ENCODE results near the gene ABHD4. TPM values are rescaled to one million over a fixed set of nuclear protein-coding genes. Genes with fewer than 3 reads are reported as not detected.
"Not testable (repeated sequence)": the region's sequence is repeated elsewhere in the genome, so short reads cannot be mapped to it uniquely, and the experiment has no call there.

ABHD4 gene
- total RNA-seq, 1 donor from 2014 or later = 11.6 TPM

DNA sequence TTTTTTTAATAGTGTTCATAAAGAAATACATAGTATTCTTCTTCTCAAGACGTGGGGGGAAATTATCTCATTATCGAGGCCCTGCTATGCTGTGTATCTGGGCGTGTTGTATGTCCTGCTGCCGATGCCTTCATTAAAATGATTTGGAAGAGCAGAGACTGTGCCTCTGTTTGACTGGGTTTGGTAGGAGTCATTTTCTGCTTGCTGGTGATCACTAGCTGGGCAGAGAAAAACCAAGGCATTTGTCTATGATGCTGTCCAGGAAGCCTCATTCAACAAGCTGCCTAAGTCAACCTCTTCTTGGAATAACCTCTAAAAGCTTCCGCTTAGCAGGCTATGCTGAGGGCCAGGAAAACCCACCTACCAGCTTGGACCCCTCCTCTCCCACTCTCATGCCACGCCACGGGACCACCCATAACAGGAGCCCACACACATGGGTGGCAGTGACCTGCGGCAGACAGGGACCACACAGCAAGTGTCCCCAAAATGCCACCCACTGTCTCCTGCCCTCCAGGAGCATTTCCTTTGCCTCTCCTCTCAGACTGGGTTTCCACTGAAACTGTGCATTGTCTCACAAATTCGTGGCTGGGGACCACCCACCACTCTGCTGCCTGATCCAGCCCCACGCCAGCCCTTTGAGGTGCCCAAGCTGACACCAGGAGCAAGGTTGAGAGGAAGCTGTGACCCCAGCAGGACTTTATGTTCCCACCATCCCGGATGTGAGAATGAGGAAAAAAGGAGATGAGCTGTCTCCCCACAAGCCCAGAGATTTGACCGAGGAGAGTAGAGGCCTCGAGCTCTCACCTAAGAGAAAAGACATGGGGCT is 45.9 kb upstream of the ABHD4 start:
- no peak overlapping the region for H3K27ac Mint-ChIP-seq (ENCODE audit: unreplicated experiment)
- H3K9me3 Mint-ChIP-seq = no peaks in the 10 kb centered on the region
- TF ChIP-seq, protein P1, sequence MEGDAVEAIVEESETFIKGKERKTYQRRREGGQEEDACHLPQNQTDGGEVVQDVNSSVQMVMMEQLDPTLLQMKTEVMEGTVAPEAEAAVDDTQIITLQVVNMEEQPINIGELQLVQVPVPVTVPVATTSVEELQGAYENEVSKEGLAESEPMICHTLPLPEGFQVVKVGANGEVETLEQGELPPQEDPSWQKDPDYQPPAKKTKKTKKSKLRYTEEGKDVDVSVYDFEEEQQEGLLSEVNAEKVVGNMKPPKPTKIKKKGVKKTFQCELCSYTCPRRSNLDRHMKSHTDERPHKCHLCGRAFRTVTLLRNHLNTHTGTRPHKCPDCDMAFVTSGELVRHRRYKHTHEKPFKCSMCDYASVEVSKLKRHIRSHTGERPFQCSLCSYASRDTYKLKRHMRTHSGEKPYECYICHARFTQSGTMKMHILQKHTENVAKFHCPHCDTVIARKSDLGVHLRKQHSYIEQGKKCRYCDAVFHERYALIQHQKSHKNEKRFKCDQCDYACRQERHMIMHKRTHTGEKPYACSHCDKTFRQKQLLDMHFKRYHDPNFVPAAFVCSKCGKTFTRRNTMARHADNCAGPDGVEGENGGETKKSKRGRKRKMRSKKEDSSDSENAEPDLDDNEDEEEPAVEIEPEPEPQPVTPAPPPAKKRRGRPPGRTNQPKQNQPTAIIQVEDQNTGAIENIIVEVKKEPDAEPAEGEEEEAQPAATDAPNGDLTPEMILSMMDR (conservative IDR thresholded peaks at IDR 0.05) = no peak
- H3K4me3 Mint-ChIP-seq = no peak overlapping the region
- peaks cover 30% of the 10 kb centered on the region for H3K4me1 Mint-ChIP-seq
- no peaks in the 10 kb centered on the region for H3K27me3 Mint-ChIP-seq (ENCODE audit: low read depth)
- DNase-seq (ENCODE audit: low read depth, low spot score) = no peak
- no peaks in the 10 kb centered on the region for H3K36me3 Mint-ChIP-seq (ENCODE audit: low read depth)

DNA sequence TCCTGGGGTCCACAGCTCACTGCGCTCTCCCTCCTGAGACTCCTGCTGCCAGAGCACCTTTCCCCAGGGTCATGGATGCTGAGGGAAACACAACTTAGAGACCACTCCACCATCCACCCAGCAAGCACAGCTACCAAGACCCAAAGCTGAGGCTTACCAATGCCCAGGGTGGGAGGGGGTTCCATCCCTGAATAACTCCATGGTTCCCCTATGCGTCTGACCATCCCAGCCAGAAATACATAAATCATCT is 45.3 kb upstream of the ABHD4 start:
- H3K9me3 Mint-ChIP-seq = no peaks in the 10 kb centered on the region
- TF ChIP-seq, protein P1 (conservative IDR thresholded peaks at IDR 0.05) = no peak
- no peak overlapping the region for H3K4me3 Mint-ChIP-seq
- H3K36me3 Mint-ChIP-seq (ENCODE audit: low read depth) = no peaks in the 10 kb centered on the region
- DNase-seq (ENCODE audit: low read depth, low spot score) = no peak
- H3K27me3 Mint-ChIP-seq (ENCODE audit: low read depth) = no peaks in the 10 kb centered on the region
- H3K4me1 Mint-ChIP-seq = peaks cover 35% of the 10 kb centered on the region
- no peak overlapping the region for H3K27ac Mint-ChIP-seq (ENCODE audit: unreplicated experiment)

DNA sequence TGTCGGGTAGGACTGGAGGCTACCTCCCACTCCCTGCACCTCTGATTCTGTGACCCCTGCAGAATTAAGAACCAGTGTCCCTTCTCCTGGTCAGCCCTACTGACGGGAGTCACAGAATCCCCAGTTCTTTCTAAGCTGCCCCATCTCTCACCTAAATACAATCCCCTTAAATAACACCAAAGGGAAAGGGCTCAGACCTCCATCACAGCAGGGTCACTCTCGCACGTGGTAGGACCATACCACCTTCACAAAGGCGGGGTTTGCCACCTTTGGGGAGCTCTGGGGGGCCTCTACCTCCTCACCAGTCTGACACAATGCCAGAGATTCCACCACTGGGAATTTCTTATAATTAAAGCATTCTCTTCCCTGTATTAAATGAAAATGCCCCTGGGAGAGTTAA is 44.7 kb upstream of the ABHD4 start:
- TF ChIP-seq, protein P1 (conservative IDR thresholded peaks at IDR 0.05) = no peak
- Mint-ChIP-seq H3K4me3 (no peak overlapping the region), H3K4me1 (peaks cover 40% of the 10 kb centered on the region), H3K27ac (ENCODE audit: unreplicated experiment) (no peak overlapping the region), H3K27me3 (ENCODE audit: low read depth) (no peaks in the 10 kb centered on the region), H3K9me3 (no peaks in the 10 kb centered on the region), H3K36me3 (ENCODE audit: low read depth) (no peaks in the 10 kb centered on the region)
- no peak for DNase-seq (ENCODE audit: low read depth, low spot score)

DNA sequence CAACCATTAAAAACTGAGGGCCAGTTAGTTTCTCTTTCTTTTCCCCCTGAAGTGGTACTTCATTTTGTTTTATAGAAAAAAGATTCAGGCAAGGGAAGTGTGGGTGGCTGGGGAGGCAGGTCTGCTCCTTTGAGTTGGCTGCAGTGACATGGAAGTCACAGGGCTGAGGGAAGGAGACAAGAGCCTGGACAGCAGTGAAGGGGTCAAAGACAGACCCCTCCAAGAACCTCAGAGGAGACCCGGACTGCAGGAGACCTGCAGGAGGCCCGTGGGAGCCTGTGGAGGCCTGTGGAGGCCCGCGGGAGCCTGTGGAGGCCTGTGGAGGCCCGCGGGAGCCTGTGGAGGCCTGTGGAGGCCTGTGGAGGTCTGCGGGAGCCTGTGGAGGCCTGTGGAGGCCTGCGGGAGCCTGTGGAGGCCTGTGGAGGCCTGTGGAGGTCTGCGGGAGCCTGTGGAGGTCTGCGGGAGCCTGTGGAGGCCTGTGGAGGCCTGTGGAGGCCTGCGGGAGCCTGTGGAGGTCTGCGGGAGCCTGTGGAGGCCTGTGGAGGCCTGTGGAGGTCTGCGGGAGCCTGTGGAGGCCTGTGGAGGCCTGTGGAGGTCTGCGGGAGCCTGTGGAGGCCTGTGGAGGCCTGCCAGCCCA is 44.1 kb upstream of the ABHD4 start:
- not testable (repeated sequence) for H3K27ac Mint-ChIP-seq (ENCODE audit: unreplicated experiment); H3K4me3 Mint-ChIP-seq; H3K36me3 Mint-ChIP-seq (ENCODE audit: low read depth); H3K9me3 Mint-ChIP-seq; DNase-seq (ENCODE audit: low read depth, low spot score); H3K27me3 Mint-ChIP-seq (ENCODE audit: low read depth)
- peaks cover 44% of the 10 kb centered on the region for H3K4me1 Mint-ChIP-seq

DNA sequence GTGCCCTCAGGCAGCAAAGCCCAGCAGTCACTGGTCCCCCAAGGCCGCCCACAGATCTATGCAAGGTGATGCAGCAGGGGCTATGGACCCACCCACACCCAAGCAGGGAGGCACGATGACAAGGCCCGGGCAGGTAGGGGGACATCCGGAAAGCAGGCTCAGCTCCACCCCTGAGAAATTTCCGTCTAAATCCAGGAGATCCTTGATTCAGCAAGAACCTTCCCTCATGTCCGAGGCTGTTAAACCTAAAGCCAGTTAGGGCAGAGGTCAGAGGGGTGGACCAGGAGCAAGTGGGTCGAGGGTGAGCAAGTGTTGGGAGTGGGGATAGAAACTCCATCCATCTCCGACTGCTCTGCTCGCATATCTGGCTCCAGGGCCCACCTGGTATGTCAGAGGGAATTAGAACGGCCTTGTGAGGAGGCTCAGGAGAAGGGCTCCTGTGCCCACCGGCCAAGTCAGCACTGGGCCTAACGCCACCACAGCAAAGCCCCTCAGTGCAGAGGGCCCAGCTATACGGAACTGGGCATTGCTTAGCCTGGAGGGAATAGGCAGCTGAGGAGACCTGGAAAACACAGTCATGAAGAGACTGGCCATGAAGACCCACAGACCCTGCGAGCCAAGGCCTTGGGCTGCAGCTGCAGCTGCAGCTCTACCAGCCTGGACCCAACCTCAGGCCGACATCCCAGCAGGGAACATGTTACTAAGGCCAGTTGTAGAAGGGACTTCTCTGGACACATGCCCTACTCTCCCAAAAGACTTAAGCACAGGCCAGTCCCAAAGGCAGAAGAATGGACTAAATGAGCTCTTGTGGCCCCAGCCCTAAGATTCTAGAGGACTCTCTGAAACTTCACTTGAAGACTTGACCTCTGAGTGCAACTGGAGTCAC is 43.4 kb upstream of the ABHD4 start:
- no peaks in the 10 kb centered on the region for H3K27me3 Mint-ChIP-seq (ENCODE audit: low read depth)
- no peaks in the 10 kb centered on the region for H3K9me3 Mint-ChIP-seq
- H3K36me3 Mint-ChIP-seq (ENCODE audit: low read depth) = no peaks in the 10 kb centered on the region
- peaks cover 50% of the 10 kb centered on the region for H3K4me1 Mint-ChIP-seq
- H3K27ac Mint-ChIP-seq (ENCODE audit: unreplicated experiment) = no peak overlapping the region
- no peak for DNase-seq (ENCODE audit: low read depth, low spot score)
- no peak overlapping the region for H3K4me3 Mint-ChIP-seq
- TF ChIP-seq, protein P1 (conservative IDR thresholded peaks at IDR 0.05) = no peak
